GM18907 (cell line): ENCODE measurements around the gene AURKAIP1.

Experiments used
- ATAC-seq: cut with Tn5 transposase; IDR thresholded peaks from one replicate; pipeline ENCODE4 v1.9.1; 2021; ENCODE audit warnings: mild to moderate bottlenecking, moderate library complexity; ENCODE audit not compliant: unreplicated experiment

The AURKAIP1 gene

DNA sequence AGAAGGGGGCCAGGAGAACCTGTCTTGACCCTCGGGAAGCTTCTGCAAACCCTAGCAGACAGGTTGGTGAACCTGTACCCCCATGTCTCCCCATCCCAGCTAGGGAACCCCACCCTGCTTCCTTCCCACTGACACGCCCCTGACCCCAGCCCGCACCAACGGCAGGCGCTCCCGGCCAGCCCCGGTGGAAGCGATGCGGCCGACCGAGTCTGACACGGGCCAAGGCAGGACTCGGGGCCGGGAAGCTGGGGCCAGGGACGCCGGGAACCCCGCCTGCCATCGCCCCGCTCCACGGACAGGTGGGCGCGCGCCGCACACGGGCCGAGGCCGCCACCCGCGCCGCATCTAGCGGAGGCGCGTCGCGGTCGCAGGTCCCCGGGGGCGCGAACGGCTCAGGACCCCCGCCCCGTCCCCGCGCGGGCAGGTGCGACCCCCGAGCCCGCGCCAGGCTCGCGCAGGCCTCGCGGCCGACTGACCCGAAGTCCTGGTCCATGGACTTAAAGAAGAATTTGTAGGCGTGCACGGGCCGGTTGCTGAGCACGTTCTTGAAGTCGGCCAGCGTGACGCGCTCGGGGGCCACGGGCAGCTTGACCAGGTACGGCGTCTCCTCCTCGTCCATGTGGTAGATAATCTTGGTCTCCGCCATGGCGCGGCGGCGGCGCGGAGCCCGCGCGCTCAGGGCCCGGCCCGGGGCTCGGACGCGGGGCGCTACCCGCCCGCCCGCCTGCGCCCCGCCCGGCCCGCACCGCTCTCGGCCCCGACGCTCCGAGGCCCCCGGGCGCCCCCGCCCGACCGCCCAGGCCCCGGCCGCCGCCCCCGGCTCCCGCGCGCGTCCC is 26.4 kb downstream of the AURKAIP1 start:
- peak; percentile 29 for ATAC-seq

DNA sequence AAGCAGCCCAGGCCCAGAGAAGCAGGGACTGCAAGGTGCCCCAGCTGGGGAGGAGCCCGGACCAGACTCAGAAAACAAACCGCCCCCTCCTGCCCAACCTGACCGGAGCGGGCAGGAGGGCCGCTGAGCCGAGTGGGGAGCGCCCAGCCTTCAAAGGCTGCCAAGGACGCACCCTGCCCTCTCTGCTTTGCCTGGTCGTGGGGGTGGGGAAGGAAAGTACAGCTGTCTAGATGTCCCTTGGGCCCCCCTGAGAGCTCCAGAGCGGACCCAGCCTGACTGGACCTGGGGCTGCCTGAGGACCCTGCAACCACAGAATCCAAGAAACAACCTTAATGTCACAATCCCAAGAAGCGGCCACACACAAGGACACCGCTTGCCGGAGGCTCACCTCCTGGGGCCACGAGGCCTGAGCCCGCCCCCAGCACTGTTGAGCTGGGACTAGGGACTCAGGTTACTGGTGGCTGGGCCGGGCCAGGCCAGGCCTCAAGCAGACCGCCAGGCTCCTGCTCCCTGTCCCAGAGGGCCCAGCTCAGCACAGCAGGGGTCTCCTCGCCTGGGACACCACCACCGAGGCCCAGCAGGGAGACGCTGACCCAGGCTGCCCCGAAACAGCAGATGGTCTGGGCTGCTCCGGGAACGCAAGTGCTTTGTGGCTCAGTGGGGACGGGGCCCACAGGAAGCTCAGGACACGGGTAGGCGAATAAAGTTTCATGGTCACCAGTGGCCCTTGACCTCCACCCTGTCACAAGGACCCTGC is 27.2 kb downstream of the AURKAIP1 start:
- ATAC-seq = no peak

DNA sequence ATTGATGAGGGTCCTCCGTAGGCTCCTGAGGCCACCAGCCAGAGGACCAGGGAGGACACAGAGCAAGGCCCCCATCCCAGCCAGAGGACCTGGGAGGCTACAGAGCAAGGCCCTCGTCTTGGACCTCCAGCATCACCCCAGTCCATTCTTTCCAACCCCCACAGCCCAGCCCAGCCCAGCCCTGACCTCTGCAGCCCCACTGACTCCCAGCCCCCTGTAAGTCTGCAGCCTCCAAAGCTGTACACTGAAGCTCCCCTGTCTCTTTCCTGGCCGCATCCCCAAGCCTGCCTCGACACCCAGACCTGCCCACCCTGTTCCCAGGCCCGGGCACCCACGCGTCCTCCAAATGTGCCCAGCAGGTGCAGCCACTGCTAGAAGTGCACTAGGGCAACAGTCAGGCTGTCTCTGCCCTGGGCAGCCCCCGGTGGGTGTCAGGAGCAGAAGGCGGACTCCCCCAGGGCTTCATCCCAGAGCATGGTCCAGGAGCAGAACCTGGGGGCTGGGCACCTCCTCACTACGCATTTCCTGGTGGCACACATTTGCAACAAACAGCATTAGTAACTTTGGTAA is 27.9 kb downstream of the AURKAIP1 start:
- ATAC-seq = no peak

DNA sequence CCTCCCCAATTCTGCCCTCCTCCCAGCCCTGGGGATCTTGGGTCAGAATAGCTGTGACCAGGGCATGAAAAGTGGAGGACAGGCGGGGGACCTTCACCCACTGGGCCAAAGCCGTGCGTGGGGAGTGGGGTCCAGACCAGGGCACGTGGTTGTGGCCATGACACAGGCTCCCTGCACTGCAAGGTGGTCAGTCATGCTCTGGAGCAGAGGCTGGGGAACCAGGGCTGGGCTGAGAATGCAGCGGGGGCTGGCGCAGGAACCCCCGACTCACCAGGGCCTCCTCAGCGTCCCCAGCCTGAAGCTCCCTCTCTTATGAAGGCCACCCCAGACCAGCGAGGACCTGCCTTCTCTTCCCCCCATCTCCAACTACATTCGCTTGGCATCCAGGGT is 28.5 kb downstream of the AURKAIP1 start:
- no peak for ATAC-seq

DNA sequence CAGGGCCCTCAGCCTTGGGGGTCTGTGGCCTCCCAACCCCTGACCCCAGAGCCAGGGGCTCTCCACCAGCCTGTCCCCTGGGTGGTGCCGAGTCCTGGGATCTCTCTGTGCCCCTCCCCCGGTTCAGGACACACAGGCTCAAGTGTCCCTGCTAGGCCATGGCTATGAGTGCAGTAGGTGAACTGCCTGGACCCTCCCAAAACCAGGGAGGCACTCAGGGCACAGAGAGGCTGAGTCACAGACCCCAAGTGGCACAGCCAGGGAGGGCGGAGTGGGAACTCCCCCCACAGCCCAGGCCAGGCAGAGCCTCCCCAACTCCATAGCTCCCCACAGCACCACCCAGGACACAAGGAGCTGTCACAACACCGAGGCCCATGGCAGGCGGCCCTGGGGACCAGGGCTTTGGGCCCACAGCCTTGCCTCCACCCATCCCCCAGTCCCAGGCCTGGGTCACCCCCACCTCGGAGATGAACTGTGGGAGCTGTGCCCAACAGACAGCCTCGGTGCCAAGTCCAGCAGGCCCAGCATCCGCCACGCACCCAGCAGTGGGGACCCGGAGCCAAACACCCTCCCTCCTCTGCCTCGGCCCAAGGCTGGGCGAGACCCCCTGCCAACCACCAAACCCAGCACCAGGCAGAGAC is 29.0 kb downstream of the AURKAIP1 start:
- ATAC-seq = no peak

DNA sequence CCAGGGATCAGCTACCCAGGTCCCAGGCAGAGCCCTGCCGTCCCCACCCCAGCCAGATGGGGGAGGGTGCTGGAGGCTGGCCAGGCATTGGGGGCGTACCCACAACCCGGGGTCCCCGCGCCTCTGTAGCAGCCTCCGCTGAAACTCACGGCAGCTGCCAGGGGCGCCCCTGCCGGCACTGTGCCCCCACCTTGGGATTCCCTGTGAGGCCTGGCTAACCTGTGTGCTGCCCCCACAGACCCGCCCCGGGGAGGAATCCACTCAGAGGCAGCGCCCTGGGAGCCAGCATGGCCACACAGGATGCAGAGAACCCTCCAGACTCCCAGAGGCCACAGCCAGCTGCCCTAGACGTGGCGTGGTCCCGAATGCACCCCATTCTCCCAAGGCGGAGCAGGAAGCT is 29.6 kb downstream of the AURKAIP1 start:
- no peak for ATAC-seq

DNA sequence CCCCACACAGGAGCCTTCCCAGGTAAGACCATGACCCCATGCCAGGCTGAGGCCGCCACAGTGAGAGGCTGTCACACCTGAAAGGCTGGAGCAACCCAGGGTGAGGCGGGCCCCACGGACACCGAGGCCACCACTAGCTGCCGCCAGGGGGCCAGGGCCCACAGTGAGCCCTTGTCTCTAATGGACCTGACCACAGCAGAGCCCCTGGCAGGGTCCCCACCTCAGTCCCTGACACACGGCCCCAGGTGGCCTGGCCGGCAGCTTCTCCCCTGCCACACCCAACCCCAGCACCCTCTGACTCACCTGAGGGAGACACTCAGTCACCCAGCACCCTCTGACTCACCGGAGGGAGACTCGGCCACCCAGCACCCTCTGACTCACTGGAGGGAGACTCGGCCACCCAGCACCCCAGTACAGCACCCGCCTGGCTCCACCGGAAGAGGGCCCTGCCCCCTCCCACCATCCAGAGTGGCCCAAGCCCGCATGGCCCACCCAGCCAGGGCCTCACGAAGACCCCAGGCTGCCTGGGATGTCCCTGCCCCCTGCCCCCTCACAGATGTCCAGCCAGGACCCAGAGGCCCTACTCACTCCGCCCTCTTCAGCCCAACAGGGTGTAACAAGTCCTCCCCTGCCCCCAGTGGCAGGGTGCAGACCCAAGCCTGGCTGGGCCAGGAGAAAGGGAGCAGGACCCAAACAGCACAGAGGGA is 30.2 kb downstream of the AURKAIP1 start:
- ATAC-seq = no peak

DNA sequence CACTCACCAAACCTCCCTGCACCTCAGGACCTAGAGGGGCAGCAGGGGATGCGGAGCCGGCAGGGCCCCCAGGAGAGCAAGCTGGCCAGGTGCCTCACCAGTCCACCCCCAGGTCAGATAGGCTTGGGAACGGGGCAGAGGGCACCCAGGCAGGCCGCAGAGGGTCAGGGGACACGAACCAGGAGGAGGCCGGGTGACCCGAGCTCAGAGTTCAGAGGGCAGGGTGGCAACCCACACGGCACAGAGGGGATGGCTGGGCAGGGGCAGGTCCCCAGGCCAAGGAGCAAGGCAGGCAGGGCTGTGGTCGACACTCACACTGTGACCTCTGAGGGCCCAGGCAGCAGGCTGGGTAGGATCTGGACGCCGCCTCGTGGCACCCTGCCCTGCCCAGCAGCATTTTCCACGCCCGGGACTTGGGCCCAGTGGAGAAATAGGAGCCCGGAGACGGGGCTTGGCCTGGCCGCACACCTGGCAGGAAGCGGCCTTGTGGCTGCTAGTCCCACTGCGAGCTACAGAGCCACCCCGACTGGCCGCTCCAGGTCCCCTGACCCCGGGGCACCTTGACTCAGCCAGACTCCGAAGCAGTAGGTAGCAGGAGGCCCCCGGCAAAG is 31.1 kb downstream of the AURKAIP1 start:
- no peak for ATAC-seq

DNA sequence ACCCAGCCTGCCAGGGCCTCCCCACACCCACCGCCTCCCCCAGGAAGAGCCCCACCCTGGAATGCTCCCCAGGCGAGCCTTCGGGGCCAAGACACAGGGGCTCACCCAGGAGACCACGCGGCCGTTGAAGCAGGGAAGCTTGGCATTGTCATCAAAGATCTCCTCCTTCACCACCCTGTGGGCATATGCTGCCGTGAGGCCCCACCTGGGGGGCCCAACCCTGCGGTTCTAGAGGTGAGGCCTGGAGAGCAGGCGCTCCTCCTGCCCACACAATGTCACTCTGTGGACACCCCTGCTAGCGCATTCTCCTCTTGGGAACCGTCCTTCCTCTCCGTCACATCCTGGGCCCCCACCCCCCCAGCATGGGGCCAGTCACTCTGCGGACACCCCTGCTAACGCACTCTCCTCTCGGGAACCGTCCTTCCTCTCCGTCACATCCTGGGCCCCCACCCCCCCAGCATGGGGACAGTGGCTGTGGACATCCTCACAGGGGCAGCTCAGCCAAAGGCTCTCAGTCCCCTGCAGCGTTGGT is 32.4 kb downstream of the AURKAIP1 start:
- ATAC-seq = no peak

DNA sequence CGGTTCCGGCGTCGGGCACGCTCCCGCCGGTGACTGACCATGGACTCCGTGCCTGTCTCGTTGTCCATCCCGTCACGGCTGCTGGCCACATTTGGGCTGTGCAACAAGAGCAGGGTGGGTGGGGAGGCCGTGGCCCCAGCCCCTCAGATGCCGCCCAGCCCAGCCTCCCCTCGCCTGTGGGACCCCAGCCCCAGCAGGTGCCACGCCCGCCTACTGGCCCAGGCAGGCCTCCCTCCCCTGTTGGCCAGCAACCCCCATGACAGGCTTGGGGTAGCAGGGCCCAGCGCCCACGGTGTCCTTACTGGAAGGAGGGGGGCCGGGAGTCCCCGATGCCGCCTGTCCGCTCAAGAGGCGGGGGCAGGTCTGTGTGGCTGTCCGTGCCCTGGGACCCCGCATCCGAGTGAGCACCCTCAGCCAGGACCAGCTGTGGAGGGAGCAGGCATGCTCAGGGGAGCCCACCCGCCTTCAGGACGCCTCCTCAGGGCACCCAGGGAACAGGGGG is 32.9 kb downstream of the AURKAIP1 start:
- ATAC-seq = no peak

DNA sequence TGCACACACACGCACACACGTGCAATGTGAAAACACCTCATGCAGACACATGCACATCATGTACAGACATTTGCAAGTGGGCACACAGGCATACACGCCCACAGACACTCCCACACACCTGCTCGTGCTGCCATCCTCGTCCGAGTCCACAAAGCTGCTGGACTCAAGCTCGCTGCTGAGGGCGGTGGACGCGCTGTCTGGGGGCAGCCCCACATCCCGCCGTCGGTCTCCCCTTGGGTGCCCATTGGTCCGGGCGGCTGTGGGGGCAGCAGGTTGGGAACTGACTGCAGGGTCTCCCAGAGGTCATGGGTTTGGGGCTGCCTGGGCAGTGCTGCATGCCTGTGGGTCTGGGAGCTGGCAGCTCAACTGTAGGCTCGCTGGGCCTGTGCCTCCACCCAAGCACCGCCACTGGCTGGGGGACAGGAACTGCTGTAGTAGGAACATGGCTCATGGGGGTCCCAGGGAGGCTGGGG is 33.4 kb downstream of the AURKAIP1 start:
- ATAC-seq = no peak

DNA sequence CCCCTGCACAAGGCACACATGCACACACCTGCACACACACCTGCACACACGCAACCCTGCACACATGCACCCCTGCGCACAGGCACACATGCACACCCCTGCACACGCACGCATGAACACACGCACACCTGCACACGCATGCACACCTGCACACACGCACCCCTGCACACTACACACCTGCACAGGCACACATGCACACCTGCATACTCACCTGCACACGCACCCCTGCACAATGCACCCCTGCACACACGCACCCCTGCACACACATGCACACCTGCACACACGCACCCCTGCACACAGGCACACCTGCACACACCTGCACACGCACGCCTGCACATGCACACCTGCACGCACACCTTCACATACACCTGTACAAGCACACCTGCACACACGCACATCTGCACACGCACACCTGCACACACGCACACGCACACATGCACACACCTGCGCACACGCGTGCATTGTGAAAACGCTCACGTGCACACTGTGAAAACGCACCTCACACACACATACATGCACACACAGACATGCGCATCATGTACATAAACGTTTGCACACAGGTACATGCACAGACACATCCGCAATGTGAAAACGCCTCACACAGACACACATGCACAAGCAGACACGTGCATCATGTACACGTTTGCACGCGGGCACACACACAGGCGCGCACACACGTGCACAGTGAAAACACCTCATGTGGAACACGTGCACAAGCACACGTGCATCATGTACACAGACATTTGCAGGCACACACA is 34.0 kb downstream of the AURKAIP1 start:
- ATAC-seq = no peak

DNA sequence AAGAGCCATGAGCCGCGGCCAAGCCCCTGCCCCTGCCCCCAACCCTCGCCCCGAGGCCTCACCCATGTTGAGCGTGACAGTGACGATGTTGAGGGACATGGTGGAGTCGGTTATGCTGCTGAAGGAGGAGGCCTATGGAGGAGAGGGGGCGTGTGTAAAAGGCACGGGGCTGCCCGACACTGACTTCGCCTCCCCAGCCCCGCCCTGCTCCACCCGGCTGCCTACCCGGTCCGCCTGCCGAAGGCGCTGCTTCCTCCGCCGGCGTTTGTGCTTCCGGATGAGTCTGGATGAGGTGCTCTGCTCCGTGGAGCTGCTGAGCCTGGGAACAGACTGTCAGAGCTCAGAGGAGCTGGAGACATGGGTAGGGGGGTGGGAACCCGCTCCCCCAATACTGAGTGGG is 34.8 kb downstream of the AURKAIP1 start:
- no peak for ATAC-seq

DNA sequence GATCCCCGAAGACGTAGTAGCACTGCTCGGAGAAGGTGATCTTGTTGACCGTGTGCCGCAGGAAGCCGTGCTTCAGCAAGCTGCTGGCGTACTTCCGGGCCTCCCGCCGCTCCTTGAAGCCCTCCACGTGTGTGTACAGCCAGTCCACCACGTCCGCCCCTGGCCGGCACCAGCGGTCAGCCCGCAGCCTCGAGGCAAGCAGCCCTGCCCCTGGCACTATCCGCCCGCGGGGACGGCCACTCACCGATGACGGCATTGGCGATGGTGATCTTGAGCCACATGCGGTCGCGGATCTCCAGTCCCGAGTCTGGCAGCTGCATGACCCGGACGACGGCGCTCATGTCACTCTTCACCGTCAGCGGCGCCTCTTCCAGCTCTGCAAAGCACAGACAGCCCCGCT is 36.7 kb downstream of the AURKAIP1 start:
- no peak for ATAC-seq

DNA sequence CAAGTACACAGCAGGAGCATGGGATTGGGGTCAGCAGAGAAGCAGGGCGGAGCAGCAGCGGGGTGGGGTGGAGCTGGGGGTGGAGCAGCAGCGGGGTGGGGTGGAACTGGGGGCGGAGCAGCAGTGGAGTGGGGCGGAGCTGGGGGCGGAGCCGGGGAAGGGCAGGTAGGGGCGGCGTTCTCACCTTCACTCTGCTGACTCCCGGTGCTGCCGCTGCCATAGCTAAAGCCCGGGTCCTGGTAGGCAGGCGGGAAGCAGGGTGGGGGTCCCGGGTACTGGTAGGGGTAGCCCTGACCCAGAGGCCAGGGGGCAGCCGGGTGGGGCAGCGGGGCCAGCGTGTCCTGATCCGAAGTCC is 37.2 kb downstream of the AURKAIP1 start:
- no peak for ATAC-seq

DNA sequence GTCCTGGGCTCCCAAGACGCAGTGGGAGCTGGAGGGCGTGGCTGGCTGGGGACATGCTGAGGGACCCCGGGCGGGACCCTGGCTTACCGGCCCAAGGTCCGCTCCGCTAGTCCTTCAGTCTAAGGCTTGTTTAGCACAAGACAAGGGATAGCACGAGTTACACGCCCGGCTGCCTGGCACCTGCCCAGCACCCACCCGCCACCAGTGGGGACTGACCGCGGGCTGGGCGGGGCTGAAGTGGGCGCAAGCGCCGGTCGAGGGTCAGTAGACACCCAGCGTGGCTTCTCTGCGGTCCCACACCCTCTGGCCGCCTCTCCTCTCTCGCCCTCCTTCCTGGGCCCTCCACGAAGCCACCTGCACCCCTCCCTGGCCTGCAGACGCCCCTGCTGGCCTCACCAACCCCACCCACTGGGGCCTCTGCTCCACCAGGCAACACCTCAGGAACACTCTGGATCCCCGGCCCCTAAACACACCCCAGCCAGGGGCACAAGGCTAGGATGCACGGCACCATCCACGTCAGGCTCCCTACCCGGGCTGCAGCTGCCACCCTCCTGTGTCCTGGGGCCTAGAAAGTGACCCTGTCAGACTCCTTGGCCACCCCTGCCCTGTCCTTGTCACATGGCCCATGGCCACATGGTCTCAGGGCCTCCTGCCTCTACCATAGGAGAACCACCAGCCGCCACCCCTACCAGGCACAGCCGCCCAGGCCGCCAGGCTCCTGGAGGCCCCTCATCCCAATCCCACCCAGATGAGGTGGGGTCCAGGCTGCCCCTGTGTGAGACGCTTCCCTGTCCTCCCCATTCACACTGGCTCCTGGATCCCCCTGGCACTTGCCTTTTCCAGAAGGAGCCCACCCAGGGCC is 37.8 kb downstream of the AURKAIP1 start:
- no peak for ATAC-seq

DNA sequence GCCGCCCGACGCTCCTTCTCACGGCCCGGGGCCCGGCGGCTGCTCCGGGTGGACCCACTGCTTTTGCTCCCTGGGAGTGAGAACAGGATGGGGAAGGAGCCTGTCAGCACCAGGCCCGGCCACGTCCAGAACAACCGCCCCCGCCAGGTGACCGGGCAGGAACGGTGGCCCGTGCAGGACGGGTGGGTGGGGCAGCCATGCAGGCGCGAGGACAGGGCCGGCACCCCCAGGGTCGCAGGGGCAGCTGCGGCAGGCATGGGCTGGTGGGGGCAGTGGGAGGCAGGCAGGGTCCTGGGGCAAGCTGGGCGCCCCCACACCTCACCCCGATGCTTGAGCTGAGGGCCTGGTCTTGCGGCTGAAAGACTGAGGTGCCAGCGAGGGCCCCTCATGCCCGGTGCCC is 38.6 kb downstream of the AURKAIP1 start:
- no peak for ATAC-seq

DNA sequence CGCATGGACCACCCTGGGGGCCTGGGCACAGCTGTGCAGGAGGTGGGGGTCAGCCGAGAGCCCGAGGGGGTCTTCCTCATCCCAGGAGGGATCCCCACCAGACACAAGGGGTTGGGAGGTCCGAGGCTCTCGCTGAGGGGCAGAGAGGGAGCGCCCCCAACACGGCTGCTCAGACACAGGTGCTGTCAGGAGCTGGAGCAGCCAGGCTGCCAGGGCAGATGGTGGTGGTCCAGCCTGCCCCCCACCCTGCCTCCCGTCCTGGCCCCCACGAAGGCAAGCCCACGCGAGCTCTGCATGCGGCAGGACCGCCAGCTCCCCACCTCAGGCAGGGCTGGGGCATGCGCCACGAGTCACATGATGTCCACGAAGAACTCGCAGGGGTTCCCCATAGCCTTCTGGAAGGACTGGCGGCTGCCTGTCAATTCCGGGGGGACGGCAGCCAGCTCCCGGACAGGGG is 39.2 kb downstream of the AURKAIP1 start:
- no peak for ATAC-seq
